GM19035 (cell line): ENCODE data around the gene RHCG.
A peak's percentile ranks its signal among the peaks of the same experiment; 100 is the strongest.

ENCODE experiments used
- ATAC-seq: cut with Tn5 transposase; IDR thresholded peaks from one replicate; pipeline ENCODE4 v1.9.1; 2021; ENCODE audit not compliant: unreplicated experiment

Gene RHCG

DNA sequence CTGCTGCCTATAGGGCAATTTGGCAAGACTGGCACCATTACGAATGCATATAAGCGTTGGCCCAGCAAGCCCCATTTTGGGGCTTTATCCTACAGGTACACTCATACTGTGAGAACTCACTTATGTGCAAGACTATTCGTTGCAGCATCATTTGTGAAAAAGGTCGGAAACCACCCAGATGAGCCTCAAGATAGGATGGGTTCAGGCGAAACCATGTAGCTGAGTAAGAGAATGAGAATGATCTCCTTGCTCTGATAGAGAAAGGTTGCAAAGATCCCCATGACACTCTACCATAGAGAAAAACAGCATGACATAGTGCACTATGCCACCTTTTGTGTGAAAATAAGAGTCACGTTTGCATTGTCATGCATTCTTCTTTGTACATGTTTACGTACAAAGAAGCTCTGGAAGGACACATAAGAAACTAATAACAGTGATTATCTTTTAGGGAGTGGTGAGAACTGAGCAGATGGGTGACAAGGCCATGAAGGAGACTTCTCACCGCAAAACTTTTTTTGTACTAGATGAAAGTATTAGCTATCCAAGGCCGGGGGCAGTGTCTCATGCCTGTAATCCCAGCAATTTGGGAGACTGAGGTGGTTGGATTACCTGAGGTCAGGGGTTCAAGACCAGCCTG is 50.0 kb downstream of the RHCG start:
- no peak for ATAC-seq

GRCh38 chr15:89445518-89445917 is 50.9 kb downstream of the RHCG start:
- ATAC-seq = no peak

DNA sequence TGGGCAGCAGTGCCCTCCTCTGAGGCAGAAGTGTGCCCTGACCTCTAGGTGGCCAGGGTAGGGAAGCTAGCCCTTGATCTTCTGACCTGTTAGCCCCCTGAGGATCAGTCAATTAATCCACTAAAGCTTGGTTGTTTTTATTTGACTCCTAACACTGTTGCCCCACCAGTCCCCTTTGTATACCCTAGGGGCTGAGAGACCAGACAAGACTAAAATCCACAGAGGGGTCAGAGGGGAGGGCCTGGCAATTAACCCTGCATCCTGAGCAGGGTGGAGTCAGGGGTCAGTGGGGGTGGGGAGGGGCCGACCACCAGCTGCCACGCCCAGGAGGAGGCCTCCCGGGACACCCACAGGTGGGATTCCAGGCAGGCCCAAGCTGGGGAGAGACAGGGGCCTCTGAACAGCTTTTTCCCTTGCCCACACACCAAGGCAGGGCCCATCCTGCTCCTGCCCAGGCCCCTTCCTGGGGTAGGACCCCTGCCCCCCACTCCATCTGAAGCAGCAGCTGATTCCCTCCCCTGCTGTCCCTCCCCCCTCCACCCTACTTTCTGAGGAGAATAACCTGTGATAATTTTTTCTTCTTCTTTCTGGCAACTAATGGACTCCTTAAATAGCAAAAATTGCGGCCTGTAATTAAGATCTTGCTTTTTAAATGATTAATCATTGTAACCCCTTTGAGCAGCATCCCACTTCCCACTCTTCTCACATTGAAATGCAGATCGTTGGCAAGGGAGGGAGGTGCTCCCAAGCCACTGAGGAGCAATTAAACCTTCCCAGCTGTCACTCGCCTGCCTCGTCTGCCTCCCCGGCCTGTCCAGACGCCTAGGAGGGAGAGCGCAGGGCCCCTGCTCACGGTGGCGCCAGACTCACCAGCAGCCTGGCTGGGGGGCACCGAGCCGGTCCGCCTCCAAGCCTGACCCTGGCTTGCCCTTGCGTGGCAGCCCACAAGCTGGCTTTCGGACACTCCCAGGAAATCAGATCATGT is 51.9 kb downstream of the RHCG start:
- ATAC-seq = no peak

GRCh38 chr15:89443581-89443980 is 52.8 kb downstream of the RHCG start:
- no peak for ATAC-seq

DNA sequence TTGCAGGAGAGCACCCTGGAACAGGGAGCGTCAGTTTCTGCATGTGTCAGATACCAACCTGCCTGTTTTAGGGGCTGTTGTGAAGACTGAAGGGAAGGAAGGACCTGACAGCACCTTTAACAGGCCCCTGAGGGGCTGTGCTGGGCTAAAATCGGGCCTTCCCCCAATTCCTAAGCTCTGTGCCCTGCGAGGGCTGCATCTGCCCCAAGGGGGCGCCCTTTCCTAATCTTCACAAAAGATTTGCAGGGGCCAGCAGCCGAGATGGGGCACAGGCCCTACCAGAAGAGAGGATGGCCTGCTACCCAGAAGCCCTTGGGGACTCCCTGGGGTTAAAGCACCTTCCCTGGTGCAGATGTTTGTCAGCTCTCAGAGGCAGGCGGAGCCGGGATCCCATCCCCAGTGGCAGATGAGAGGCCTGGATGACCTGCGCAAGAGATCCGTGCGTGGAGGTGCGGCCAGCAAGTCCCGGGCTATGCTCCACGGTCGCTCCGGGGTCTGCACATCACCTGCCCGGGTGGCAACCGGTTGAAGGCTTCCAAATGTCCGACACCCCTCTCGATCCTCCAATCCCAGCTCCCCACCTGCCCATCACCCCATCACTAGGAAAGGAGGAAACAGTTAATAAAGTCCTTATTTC is 53.6 kb downstream of the RHCG start:
- no peak for ATAC-seq

DNA sequence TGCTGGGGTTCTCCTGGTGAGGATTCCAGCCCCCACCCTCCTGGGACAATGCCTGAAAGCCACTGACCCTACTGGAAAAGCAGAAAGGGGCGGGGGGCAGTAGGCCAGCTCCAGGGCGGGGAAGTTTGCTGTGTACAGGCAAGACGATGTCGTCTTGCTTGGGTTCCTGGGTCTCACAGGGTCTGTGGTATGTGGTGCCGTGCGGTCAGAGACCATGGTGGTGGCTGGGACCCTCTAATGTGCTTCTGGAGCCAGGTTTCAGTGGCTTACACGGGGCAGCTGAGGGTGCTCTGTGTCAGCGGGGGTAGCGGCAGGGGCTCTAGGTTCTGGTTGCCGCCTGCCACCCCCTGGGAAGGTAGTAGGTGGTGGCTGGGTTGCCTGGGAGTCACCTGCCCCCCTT is 54.2 kb downstream of the RHCG start:
- no peak for ATAC-seq

GRCh38 chr15:89441295-89441812 is 55.0 kb downstream of the RHCG start:
- ATAC-seq = peak; percentile 97

GRCh38 chr15:89439764-89440163 is 56.6 kb downstream of the RHCG start:
- no peak for ATAC-seq

GRCh38 chr15:89436560-89437311 is 59.6 kb downstream of the RHCG start:
- no peak for ATAC-seq

DNA sequence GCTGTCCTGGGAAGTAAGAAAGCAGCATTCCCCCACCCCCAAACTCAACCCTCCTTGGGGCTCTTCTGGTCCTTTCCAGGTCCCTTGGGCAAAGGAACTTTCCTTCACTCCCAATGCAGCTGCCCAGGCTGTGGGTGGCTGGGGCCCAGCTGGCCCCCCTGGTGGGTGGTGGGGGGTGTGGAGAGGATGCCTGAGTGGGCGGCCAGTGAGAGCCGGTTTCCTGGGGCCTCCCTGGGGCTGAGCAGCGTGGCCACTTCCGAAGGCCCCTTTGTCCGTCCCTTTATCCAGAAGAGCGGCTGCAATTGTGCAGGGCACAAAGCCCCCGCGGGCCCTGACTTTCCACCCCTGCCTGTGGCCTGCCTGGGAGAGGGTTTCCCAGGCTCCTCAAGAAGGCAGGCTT is 61.0 kb downstream of the RHCG start:
- no peak for ATAC-seq

GRCh38 chr15:89433686-89434085 is 62.7 kb downstream of the RHCG start:
- no peak for ATAC-seq

DNA sequence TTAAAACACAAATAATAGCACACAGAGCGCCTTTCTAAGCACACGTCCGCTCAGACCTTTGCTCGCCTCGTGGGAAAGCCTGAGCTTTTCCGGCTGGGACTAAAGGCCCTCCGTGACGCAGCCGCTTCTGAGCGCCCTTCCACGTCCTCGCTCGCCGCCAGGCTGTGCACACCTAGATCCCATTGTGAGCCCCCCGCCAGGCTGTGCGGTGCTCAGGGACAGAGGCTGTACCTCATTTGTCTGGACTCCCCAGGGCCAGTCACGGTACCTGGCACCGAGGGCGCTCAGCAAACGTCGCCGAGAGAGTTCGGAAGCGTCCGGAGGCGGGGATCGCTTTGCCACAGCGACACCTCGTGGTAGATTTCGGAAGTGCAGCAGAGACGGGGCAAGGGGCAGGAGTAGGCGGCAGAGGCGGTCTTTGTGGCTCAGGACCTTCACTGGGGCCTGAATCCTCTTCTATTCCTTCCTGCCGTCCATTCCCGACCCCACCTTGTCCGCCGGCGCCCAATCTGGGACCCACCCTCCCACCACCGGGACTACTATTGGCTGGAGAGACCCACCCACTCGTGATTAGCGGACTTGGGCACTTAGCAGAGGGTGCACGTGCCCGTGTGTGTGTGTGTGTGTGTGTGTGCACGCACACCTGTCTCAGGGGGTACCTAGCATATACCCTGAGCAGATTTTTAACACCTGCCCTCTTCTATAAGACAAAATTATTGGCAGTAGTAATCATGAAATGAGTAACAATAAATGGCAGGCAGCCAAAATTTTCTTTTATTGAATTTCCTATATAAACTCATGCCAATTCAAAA is 65.6 kb downstream of the RHCG start:
- ATAC-seq = peak; percentile 89

GRCh38 chr15:89429986-89430385 is 66.4 kb downstream of the RHCG start:
- no peak for ATAC-seq

DNA sequence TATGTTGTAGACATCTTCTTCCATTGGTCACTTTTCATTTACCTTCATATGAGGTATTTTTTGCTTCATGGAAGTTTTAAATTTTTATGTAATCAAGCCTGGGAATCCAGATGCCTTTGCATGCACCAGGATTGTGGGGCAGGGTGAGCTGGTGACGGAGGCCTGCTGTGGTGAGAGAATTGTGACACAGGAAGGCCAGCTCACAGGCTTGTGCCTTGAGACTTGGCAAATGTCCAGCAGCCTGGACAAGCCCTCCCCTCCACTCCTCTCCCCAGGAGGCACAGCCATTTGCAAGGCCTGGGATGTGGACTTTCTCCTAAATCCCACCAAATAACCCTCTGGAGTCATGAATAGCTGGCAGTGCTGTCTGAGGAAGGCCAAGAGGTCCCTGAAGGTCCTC is 67.4 kb downstream of the RHCG start:
- no peak for ATAC-seq

DNA sequence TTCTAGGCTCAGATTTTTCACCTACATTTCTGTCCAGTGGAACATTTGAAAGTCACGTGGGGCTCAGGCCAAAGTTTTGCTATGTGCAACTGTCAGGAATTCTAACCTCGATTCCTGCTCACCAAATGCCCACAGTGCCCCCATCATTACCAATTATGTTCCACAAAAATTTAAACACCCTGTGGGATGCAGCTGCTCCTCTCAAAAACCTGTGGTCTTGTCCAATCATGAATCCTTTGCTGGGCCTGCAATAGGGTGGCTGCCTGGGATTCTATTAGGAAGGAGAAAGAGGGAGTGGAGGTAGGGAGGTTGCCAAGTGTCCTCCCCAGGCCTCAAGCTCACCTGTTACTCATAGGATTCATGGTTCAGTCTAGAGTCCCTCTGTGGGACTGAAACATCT is 68.1 kb downstream of the RHCG start:
- no peak for ATAC-seq

- no peak for ATAC-seq
Observed at GRCh38 chr15:89426500-89426899, 69.9 kb downstream of the RHCG start.

- no peak for ATAC-seq
Observed at GRCh38 chr15:89423981-89424380, 72.4 kb downstream of the RHCG start.
